Stimulated activated CD4-positive, alpha-beta T cell treated with anti-CD3 and anti-CD28 coated beads, Interleukin-1b, Interleukin-23, amount 100 ng/mL, for 4 hours (primary cell): Measurements from ENCODE around the gene SLC2A4RG.

Experiments used
- DNase-seq, 2 donors: peaks; one replicate each; pipeline ENCODE4 v3.0.0-alpha.2; 2020; ENCODE audit warnings: low read depth in 2 of 2

The SLC2A4RG gene

GRCh38 chr20:63752411-63753101, 13.0 kb downstream of the SLC2A4RG start:
- DNase-seq = no peak

- DNase-seq = no peak
Observed at GRCh38 chr20:63753381-63753780, 13.8 kb downstream of the SLC2A4RG start.

- DNase-seq = no peak
Observed at GRCh38 chr20:63754008-63754407, 14.4 kb downstream of the SLC2A4RG start.

GRCh38 chr20:63755933-63756647, 16.5 kb downstream of the SLC2A4RG start:
- DNase-seq = no peak

GRCh38 chr20:63756648-63756991, 17.0 kb downstream of the SLC2A4RG start:
- no peak for DNase-seq

DNA sequence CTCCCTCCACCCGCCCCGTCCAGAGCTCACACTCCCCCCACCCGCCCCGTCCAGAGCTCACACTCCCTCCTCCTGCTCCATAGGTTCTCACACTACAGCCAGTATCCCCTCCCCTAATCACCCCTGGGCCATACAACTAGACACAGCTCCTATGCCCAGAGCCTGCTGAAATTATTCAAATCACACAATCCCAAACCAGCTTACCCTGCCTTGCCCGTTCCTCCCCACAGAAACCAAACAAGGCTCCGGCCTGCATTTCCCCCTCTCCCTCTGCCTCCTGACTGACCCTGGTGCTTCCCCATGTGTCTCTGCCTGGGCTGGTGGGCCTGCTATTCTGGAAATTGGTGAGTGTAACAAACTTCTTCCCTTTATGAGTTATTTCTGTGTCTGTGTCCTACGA, 18.6 kb downstream of the SLC2A4RG start:
- DNase-seq = no peak

- no peak for DNase-seq
Observed at GRCh38 chr20:63759377-63759901, 19.9 kb downstream of the SLC2A4RG start.

DNA sequence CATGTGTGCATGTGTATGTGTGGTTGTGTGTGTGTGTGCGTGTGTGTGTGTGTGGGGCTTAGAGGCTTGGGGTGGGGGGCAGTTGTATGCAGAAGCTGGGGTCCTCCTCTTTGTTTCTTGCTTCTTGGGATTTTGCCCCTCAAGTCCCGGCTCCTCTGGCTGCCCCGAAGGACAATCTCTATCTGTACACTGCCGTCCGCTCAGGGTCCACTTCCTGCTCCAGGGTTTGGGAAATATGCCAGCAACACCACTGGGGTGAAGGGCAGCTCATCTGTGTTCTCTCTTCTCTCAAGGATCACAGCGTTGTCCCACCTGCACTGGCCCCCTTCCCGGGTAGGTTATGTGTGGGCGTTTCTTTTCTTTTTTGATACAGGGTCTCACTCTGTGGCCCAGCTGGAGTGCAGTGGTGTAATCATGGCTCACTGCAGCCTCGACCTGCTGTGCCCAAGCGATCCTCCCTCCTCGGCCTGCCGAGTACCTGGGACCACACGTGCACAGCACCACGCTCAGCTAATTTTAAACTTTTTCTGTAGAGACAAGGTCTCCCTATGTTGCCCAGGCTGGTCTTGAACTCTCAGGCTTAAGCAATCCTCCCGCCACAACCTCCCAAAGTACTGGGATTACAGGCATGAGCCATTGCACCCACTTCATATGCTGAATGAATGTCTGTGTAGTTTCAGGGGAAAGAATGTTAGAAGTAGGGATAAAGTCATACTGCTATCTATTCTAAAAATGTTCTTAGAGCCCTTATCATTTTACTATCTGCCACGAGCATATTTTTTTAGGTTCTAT, 25.7 kb downstream of the SLC2A4RG start:
- no peak for DNase-seq

DNA sequence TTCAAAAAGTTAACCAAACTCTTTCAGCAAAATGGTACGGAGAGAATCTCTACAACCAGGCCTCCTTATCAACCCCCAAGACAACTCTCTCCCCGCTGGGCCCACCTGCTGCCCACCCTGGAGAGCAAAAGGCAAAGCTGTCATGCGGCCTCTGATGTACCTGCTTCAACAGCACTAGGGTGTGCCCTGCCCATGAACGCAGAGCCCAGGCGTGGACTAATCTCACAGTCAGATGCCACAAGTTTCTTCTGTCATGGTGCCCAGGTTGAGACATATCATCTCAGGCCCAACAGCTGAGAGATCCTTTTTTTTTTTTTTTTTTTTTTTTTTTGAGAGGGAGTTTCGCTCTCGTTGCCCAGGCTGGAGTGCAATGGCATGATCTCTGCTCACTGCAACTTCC, 26.3 kb downstream of the SLC2A4RG start:
- no peak for DNase-seq

GRCh38 chr20:63766695-63767426, 27.3 kb downstream of the SLC2A4RG start:
- no peak for DNase-seq

DNA sequence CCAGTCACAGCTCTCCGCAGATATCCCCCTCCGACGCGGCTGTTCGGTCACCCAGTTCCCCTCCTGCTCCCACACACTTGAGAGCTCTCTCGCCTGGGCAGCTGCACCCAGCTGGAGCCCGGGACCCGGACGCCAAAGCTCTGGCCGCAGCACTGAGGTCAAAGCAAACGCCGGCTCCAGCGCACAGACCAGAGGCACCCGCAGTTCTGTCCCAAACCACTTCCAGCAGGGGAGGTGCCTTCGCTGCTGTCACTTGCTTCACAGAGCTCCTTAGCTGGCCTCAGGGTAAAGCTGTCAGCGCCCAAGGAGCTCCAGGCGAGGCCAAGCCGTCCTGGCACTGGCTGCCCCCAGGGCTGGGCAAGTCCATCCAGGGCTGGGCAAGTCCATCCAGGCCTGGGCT, 27.9 kb downstream of the SLC2A4RG start:
- DNase-seq = no peak

- DNase-seq = no peak
Observed at GRCh38 chr20:63767886-63768285, 28.3 kb downstream of the SLC2A4RG start.

DNA sequence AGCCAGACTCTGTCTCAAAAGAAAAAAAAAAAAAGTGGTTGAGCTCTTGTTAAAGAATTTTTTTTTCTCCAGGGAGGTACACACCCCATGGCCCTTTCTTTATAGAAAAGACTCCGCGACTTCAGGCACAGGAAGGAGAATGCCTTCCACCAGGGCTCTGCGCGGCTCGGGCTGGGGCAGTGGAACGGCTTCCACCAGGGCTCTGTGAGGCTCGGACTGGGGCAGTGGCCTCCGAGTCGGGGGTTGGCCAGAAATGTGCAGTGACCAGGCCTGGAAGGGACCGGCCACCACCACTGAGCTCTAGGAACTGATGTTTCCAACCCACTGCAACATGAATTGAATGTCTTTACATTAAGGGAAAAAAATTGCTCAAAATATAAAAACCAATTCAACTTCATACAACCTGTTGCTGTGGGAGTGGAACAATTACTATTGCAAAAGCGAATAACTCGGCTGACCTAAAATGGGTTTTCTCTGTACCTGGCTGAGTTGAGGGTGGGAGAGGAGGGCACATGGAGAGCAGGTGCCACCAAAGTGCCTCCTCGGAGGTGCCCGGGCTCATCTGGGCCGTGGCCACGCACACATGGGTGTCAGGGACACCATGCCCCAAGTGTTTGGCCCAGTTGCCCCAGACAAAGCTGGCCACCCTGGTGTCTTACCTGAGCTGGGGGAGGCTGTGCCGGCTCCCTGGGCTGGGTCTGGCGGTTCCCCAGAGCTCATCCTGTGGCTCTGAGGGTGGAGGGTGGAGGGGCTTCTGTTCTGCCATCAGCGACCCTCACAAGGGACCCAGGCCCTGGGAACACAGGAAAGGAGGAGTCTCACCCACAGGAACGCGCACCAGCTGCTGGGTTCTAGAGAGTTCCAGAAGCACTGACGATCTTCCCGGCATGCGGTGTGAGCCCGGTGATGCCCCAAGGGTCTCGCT, 29.3 kb downstream of the SLC2A4RG start:
- DNase-seq = no peak

DNA sequence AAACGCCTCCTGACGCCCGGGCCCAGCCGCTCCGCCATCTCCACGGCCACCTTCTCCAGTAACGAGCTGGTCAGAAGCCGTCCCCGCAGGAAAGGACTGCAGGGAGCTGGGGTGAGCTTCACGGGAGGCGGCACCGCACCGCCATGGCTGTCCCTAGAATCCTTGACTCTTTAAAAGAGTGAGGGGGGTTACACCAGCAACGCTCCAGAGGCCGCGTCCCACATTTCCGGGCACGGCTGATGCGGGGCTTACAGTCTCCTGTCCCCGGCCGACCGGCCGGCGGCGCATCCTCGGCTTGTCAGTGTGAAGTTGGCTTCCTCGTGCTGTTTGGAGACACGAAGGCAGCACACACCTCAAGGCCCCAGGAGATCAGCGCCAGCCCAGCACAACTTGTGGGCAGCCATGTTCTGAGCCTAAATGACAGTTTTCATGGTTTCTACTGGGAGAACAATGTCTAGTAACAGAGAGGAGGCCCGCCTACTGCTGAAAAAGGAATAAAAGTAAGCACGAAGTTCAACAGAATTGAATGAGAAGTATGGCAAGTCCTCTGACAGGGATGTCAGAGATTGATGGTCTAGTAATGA, 30.4 kb downstream of the SLC2A4RG start:
- DNase-seq = no peak

DNA sequence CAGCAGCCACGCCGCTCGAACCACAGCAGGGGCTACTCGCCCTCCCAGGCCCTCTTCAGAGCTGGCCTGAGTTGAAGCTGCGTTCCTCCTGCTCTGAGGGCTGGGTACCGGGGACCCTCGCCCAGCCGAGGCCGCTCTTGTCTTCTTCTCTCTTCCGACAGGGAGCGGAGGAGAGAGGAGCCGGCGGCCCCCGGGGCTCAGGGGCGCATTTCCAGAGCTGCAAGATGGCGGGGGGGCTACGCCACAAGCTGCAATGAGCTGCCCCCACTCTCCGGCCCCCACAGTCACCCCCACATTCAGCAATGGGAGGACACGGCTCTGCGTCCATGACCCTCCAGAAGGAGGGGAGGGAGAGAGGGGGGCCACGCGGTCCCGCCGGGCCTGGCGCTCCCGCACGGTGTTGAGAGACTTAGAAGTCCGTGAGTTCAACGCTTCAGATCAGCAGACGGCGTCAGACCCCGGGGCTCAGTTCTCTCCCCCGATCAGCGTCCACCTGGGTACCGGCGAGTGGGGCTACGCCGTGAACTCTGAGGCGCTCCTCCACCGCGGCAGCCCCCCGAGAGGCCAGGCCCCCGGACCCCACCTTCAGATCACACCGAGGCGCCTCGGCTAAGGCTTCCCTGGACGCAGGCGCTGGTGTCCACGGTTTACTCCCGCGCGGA, 31.6 kb downstream of the SLC2A4RG start:
- no peak for DNase-seq

DNA sequence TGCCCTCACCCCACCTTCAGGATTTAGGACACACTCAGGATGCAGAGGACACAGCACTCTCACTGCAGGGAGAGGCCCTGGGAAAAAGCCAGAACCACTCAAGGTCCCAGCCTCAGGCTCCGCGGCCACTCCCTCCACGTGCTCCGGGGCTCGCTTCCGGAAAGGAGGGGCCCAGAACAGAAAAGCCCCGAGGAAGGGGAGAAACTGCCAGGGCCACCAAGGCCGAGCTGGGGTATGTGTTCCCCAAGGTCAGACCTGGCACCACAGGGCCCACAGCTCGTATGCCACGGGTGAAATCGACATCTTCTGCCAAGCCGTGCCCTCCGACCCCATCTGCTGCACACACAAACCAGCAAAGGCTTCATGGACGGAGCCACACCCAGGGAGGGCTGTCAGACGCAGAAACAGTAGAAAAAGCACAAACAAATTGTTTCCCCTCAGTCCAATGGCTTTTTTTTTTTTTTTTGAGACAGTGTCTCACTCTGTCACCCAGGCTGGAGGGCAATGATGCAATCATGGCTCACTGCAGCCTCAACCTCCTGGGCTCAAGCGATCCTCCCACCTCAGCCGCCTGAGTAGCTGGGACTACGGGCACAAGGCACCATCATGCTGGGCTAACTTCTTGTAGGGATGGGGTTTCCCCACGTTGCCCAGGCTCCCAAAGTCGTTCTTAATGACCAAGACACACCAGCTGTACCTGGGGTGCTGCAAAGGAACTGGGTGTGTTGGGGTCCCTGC, 33.4 kb downstream of the SLC2A4RG start:
- no peak for DNase-seq

DNA sequence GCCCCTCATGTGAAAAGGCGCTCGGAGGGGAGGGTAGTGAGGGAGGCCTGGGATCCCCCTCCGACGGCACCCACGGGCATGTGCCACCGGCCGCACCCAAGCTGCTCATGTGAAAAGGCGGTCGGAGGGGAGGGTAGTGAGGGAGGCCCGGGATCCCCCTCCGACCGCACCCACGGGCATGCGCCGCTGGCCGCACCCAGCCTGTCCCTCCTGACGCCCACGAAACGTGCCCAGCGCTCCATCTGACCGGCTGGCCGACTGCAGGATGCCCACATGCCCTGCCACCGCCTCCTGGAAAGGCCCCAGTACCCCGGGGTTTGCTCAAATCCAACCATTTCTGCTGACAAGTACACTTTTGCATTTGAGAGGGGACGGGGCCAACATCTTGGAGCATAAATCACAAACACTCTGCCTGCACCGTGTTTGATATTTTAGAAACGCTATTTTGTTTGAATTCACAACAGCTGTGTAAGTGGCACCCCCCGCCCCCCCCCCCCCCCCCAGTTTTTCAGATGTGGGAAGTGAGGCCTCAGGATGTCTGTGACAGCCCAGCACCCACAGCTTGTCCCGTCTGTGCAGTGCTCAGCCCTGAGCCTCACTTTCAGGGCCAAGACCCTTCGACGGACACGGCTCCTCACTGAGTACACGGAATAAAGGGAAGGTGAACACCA, 34.1 kb downstream of the SLC2A4RG start:
- DNase-seq = no peak

- DNase-seq = no peak
Observed at GRCh38 chr20:63774306-63774705, 34.7 kb downstream of the SLC2A4RG start.
